CD4-positive, alpha-beta T cell treated with Interferon gamma for 1 hour (primary cell): Measurements from ENCODE around the gene SLC7A1.

Source experiments
- DNase-seq: peaks from one replicate; pipeline ENCODE4 v3.0.0-alpha.2; 2020

SLC7A1 gene

GRCh38 chr13:29507356-29507755, 88.1 kb downstream of the SLC7A1 start:
- no peak for DNase-seq

DNA sequence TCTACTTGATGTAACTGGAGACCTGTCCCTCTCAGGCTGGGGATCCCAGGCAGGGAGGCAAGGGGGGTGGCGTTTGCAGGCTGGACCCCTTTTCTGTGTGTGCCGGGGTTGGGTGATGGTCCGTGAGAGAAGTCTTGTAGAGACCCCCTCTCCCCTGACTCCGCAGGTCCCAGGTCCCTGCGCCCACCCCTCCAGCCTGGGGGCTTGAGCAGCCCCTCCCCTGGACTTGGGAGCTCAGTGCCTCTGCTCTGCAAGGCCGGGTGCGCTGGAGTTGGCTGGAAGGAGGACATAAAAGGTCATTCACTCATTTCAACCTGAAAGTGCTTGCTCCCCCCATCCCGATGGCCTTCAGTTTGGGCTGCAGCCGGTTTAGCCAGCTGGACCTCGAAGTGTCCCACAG, 89.5 kb downstream of the SLC7A1 start:
- no peak for DNase-seq

DNA sequence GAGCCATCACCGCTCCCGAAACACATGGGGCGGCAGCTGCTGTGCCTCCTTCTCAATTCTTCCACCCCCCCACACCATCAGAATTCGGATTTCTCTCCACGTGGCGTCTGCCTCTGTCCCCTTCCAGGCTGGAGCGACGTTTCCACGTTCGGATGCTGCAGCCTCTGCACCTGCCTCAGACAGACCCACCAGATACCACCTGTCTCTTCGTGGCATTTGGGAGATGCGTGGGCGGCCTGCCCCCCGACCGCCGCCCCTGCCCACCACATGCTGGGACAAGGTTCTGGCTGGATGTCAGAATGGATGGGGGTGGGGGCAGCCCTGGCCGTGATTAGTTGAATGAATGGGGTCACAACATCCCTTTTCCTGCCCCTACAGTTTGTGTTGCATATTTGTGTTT, 90.0 kb downstream of the SLC7A1 start:
- no peak for DNase-seq

DNA sequence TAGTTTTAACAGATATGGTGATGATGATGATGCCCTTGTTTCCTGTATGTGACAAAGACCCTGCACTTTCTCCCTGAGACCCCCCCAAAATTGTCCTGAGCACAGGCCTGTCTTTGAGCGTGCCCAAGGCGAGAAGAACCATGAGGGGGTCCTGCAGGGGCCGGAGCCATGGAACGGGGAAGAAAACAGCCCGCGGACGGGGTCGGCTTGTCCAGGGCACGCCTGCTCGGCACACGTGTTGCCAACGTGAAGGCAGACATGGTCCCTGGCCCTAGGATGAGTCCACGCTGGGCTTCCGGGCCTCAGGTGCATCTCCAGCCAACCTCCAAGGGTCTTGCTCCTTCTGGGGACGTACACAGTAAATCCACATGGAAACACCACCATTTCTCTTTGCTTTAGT, 90.8 kb downstream of the SLC7A1 start:
- DNase-seq, result no peak

DNA sequence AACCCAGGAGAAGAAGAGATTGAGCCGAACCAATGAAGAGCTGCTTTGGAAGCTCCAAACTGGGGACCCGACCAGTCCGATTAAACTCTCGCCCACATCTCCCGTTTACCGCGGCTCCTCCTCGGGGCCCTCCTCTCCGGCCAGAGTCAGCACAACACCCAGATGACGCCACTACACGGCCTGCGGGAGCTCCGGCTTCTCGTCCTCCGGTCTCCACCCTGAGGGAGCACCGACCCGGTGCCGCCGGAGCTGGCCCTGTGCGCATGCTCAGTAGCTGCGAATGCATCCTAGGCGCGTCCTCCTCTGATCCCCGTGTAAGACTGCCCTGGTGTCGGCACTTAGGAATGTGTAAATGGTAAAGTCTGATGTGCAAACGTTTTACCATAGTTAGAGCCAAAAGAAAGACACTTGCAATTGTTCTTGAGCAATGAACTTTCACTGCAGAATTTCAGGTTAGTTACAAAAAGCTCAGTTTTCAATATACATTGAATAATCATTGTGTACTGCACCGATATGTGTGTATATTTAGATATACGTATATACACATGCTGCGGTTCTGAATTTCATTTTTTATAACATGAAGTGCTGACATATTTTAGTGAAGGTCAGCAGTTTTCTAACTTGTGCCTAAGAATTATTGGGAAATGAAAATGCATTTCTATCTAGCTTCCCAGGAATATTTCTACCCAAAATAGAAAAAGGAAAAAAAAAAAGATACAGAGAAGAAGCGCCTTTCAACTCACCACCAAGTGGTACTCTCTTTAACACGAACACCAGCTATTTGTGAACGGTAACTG, 92.2 kb downstream of the SLC7A1 start:
- DNase-seq, result no peak

- DNase-seq, result no peak
Observed at GRCh38 chr13:29502391-29503008, 93.0 kb downstream of the SLC7A1 start.

DNA sequence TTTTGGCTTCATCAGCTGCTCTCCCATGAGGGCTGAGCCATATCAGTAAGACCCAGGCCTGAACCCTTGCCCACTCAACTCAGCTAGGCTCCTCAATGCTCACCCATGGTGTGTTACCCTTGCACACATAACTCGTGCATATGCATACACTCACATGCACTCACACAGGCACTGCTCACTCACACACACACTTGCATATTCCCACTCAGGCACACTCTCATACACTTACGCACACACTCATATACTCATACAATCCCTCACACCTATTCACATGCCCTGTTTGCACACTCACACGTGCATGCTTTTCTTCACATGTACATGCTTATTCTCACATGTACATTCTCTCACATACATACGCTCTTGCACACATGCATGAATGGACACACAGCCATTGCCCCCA, 93.8 kb downstream of the SLC7A1 start:
- no peak for DNase-seq

GRCh38 chr13:29500386-29500785, 95.1 kb downstream of the SLC7A1 start:
- no peak for DNase-seq

- no peak for DNase-seq
Observed at GRCh38 chr13:29499506-29500165, 95.9 kb downstream of the SLC7A1 start.

- no peak for DNase-seq
Observed at GRCh38 chr13:29498426-29499040, 97.0 kb downstream of the SLC7A1 start.

DNA sequence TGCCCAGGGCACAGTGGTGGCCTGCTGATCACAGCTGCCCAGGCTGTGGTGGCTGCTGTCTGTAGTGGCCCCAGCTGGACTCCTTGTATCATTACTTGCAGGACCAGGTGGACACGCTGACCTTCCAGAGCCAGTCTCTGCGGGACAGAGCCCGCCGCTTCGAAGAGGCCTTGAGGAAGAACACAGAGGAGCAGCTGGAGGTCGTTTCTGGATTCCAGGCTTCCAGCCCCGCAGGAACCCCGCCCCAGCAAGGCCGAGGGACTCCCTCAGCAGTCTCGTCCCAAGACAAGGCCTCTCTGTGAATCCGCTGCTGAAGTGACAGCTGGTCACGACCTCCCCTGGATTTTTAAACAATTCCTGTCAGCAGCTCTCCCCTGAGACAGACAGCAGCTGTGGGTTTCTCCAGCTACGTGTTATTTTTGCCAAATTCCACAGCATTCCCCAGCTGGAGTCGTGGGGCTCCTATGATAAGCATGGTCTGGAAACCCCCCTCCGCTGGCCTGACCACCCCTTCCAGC, 98.3 kb downstream of the SLC7A1 start:
- no peak for DNase-seq

GRCh38 chr13:29496241-29496712, 99.2 kb downstream of the SLC7A1 start:
- peak; percentile 47 for DNase-seq

- DNase-seq, result no peak
Observed at GRCh38 chr13:29494520-29494919, 101.0 kb downstream of the SLC7A1 start.

GRCh38 chr13:29493796-29494195, 101.7 kb downstream of the SLC7A1 start:
- no peak for DNase-seq

DNA sequence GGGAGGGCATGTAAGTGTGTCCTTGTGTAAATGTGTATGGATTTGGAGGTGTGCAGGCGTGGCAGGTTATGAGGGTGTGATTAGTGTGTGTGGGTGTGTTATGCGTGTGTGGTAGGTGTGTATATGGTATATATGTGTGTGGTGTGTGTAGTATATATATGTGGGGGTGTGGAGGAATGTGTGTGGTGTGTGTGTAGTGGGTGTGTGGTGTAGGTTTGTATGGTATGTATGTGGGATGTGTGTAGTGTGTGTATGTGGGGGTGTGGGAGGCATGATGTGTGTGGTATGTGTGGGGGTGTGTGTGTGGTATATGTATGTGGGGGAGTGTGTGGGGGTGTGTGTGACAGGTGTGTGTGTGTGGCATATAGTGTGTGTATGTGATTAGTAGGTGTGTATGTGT, 104.2 kb downstream of the SLC7A1 start:
- DNase-seq, result no peak

DNA sequence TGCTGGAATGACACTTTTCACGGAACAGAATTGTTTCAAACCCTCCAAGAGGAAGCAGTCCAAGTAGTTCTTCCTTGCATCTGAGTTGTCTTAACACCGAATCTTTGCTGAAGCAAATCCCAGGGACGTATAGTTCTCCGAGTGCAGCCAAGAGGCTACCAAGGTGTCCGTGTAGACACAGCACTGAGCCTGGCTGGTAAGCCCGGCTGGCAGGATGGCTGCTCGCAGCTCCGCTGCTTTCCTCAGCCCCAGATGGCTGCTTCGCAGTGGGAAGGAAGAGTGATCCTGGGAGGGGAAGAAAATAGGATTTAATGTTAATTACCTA, 105.0 kb downstream of the SLC7A1 start:
- DNase-seq, result no peak

DNA sequence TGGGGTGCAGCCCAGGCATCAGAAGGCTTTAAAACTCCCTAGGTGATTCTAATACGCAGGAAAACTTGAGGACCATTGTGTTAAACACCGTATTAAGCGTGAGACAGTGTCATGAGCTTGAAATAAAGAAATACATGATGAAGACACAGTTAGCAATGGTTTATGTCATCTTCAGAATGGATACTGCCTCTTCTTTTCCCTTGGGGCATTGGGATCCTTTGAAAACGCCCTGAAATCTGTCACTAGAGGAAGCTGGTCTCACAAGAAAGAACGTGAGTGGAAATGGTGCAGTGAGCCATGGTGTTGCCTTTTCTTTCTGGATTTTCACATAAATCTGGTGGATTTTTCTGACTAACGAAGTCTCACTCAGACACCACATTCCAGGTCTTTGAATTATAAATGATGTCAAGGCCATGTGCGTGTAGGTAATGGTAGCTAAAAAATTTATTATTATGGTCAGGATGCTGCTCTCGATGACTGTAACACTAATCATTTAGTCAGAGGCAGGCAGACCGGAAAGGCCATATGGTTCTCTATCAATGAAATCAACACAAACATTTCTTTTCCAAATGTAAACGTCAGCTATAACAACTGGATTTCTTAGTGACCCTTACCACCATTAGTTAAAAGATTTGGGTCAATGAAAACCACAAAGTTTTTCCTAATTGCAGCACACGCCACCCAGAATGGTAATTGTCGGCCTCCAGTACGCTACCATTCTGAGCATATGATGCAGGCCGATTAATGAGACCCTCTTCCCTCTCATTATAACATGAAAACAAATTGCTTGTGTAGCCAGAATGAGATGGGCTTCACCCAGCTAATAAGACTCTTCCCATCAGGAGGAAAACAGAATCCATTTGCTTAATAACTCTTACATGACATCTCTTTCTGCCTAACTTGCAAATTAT, 105.6 kb downstream of the SLC7A1 start:
- DNase-seq, result no peak

DNA sequence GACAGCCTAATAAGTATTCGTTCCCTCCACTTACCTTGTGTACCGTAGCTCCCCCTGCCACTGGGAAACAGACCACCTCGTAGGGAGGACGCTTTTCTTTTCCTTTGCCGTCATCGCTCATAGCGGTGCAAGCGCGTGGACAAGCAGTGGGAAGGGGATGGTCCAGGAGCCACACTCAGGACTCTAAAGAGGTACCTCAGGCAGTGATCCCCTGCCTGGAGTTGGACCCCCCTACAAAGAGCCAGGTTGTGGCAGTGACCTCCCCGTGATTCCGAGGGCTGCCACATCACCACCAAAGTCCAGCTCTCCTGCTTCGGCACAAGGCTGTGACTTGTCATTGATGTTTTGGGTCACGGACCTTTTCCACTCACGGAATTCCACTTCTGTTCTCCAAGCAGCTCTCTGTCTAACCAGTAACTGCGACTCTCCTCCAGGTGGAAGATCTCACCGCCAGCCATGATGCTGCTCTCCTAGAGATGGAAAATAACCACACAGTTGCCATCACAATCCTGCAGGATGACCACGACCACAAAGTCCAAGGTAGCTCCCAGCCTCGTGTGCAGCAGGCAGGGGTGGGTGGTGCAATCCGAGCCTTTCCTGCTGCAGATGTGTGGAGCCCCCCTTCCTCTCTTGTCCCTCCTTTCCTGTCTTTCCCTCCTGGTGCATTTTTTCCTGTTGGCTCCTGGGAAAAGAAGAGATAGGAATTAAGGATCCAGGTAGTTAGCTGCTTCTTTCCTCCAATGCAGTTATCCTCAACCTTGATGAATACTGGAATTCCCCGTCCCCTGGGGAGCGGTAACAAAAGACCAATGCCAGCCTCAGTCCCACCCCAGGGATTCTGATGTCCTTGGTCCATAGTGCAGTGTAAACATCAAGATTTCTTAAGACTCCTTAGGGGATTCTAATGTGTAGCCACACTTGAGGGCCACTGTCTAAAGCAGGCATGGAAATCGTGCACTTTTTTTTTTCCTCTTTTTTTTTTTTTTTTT, 107.7 kb downstream of the SLC7A1 start:
- no peak for DNase-seq

GRCh38 chr13:29486551-29486950, 108.9 kb downstream of the SLC7A1 start:
- DNase-seq, result no peak

- no peak for DNase-seq
Observed at GRCh38 chr13:29484796-29485195, 110.7 kb downstream of the SLC7A1 start.

DNA sequence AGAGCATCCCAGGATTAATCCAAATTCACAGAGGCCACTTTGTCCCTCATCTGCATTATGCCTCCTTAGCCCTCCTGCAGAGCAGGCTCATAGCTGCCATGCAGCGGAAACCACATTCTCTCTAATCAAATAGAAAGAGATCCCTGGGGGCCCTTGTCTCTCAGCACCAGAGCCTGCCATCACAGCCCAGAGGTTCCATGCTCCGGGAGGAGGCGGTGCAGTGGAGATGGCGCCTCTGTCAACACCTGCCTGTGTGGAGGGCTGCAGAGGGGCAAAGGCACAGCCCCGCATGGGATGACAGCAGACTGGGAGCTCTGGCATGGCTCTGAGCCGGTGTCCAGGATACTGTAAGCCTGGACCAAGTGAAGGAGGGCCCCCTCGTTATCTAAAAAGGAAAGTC, 111.3 kb downstream of the SLC7A1 start:
- no peak for DNase-seq
